Upper lobe of left lung (tissue), 6 donors: ENCODE results near the gene NT5M. TPM values are rescaled to one million over a fixed set of nuclear protein-coding genes. Genes with fewer than 3 reads are reported as not detected.

Source experiments
- ATAC-seq, 2 donors: fragments of 200-7000 bp; cut with Tn5 transposase; one replicate each; pipeline ENCODE4 v1.9.1; 2022; ENCODE audit warnings: mild to moderate bottlenecking in 2 of 2, moderate library complexity in 2 of 2; ENCODE audit not compliant: low FRiP score in 2 of 2
- DNase-seq, 2 donors: peaks; one replicate each; pipeline ENCODE4 v3.0.0-alpha.2; 2019 to 2020
- H3K27ac ChIP-seq, 4 donors: fragments of 200-600 bp; sonication (generic); one replicate each; pipeline ENCODE4 v1.5.1; 2016 to 2019
- H3K27me3 ChIP-seq, 4 donors: fragments of 200-600 bp; sonication (generic); one replicate each; pipeline ENCODE4 v1.5.1; 2017 to 2019
- H3K36me3 ChIP-seq, 4 donors: fragments of 200-600 bp; sonication (generic); one replicate each; pipeline ENCODE4 v1.5.1; 2016 to 2019
- H3K4me1 ChIP-seq, 4 donors: fragments of 200-600 bp; sonication (generic); one replicate each; pipeline ENCODE4 v1.5.1; 2018 to 2019
- H3K4me3 ChIP-seq, 4 donors: fragments of 200-600 bp; sonication (generic); one replicate each; pipeline ENCODE4 v1.5.1; 2017 to 2019; ENCODE audit warnings: mild to moderate bottlenecking in 2 of 4, moderate library complexity in 1 of 4
- H3K9me3 ChIP-seq, 4 donors: fragments of 200-600 bp; sonication (generic); one replicate each; pipeline ENCODE4 v1.5.1; 2018 to 2019
- CTCF ChIP-seq, 6 experiments: fragments of 450-650 bp in 4 of 6; fragments of 200-600 bp in 2 of 6; sonication (generic) in 2 of 6; IDR thresholded peaks; one replicate each; pipeline ENCODE4 v1.5.1; 2016 to 2019; ENCODE audit warnings: antibody characterized with exemption in 6 of 6
- EP300 ChIP-seq, 4 donors: sonication (generic); formaldehyde crosslinking; IDR thresholded peaks; one replicate each; pipeline ENCODE4 v1.5.1; 2017; ENCODE audit warnings: antibody characterized with exemption in 4 of 4, control low read depth in 2 of 4
- POLR2A ChIP-seq, 4 donors: fragments of 450-650 bp; IDR thresholded peaks; one replicate each; pipeline ENCODE4 v1.5.1; 2016 to 2017; ENCODE audit warnings: antibody characterized with exemption in 4 of 4, mild to moderate bottlenecking in 2 of 4
- POLR2AphosphoS5 ChIP-seq, 2 donors: sonication (generic); formaldehyde crosslinking; IDR thresholded peaks; one replicate each; pipeline ENCODE4 v1.5.1; 2017; ENCODE audit warnings: antibody characterized with exemption in 2 of 2
- WGBS, 2 donors: methylation state at CpG; one replicate each; pipeline ENCODE4 v1.1.5; 2017 to 2018; 5-methylcytosine and 5-hydroxymethylcytosine counted together
- total RNA-seq, 6 donors: library from RNA; depleted of rRNA in 4 of 6; stranded (reverse); fragments of >200 nt in 4 of 6; gene quantifications; one replicate each; pipeline versions ENCODE4 v1.1.0 to v1.2.1, GENCODE V29; 2016 to 2021
- donor health status: DM: no; HTN: no; CAD: no; lungs with moderate emphysema.
- donor health status: DM: no; HTN: yes; CAD: no; lungs with severe emphysema.

NT5M gene
- total RNA-seq, 6 donors from 2014 or later = 1.2 to 3.7 (median 1.8) TPM

DNA sequence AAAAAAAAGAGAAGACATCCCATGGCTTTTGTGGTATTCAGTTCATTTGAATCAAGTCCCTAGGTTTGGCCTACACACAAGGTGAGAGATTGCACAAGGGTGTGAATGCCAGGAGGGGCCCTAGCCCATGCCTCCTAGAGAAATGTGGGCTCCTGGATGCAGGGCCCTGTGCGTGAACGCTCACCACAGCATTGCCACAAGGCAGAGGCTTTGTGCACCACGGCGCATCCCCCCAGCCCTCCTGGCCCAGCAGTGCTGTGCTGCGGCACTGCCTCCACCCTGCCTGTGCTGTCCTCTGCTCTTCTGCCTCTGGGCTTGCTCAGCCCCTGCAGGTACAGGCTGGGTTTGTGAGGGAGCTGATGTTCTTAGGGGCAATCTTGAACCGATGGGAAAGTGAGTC, 92.7 kb downstream of the NT5M start:
- 87 to 100% methylated on average over 2 to 6 of the region's 6 CpGs for WGBS, 2 donors
- Histone ChIP-seq H3K9me3 (no peaks in the 10 kb centered on the region), H3K4me3 (no peak overlapping the region), H3K27me3 (no peaks in the 10 kb centered on the region), H3K27ac (no peak overlapping the region), H3K4me1 (peaks cover 5 to 14% (median 13%) of the 10 kb centered on the region in 4 donors), H3K36me3 (no peaks in the 10 kb centered on the region)
- DNase-seq (peak in 1 of 2 donors; percentile 54), ATAC-seq (no peak)
- TF ChIP-seq CTCF (IDR thresholded peaks at IDR 0.05) = no peak
- TF ChIP-seq POLR2A (IDR thresholded peaks at IDR 0.05) = no peak
- TF ChIP-seq EP300 (IDR thresholded peaks at IDR 0.05) = no peak
- no peak for TF ChIP-seq POLR2AphosphoS5 (IDR thresholded peaks at IDR 0.05)

Other genes with a start within 250 kb of the NT5M start
- gene PLD6, start 97.0 kb upstream of the NT5M start, total RNA-seq = 1 to 10 TPM; 2.3 to 5.0 (median 3.4) TPM
- gene FLCN, start 66.2 kb upstream of the NT5M start, total RNA-seq = 100 to 1,000 TPM in 4 of 6 donors, 10 to 100 TPM in 2; 62.3 to 420 (median 103) TPM
- gene COPS3, start 22.1 kb upstream of the NT5M start, total RNA-seq = 10 to 100 TPM; 22.2 to 58.1 (median 43.1) TPM
- 10 to 100 TPM in 5 of 6 donors, 1 to 10 TPM in 1; 8.5 to 31.4 (median 13.9) TPM for gene MED9, start 173.6 kb downstream of the NT5M start, total RNA-seq
- gene RASD1, start 193.0 kb downstream of the NT5M start, total RNA-seq = 10 to 100 TPM; 28.5 to 68.1 (median 36.5) TPM